HG03442 (cell line): ENCODE results near the gene CLBA1.

Source experiments
- ATAC-seq: cut with Tn5 transposase; IDR thresholded peaks from one replicate; pipeline ENCODE4 v1.9.1; 2021; ENCODE audit warnings: mild to moderate bottlenecking, moderate library complexity; ENCODE audit not compliant: unreplicated experiment

Gene CLBA1

GRCh38 chr14:105041841-105042765 is 56.5 kb downstream of the CLBA1 start:
- ATAC-seq, result no peak

GRCh38 chr14:105042813-105043212 is 57.2 kb downstream of the CLBA1 start:
- ATAC-seq, result no peak

GRCh38 chr14:105043641-105044040 is 58.1 kb downstream of the CLBA1 start:
- ATAC-seq, result no peak
